H1 (cell line): ENCODE measurements around the gene CLGN. TPM values are rescaled to one million over a fixed set of nuclear protein-coding genes. Genes with fewer than 3 reads are reported as not detected.

Experiments
- ASH2L ChIP-seq: fragments of 200-600, 300-600 bp; sonication (generic); IDR thresholded peaks from one replicate; pipeline ENCODE4 v1.7.1; 2017; ENCODE audit warnings: low read length
- CHD7 ChIP-seq: fragments of 300-600 bp; sonication (generic); IDR thresholded peaks from 2 replicates; pipeline ENCODE4 v1.7.1; 2012; ENCODE audit warnings: low read length, moderate library complexity, mild to moderate bottlenecking, inconsistent platforms; ENCODE audit not compliant: insufficient replicate concordance
- CTCF ChIP-seq, 3 experiments: IDR thresholded peaks; 1 replicate in 2 of 3; 2 replicates in 1 of 3; pipeline versions ENCODE4 v1.5.1 to v1.6.1; 2011; ENCODE audit warnings: low read length in 3 of 3, mild to moderate bottlenecking in 3 of 3, inconsistent platforms in 2 of 3, low read depth in 1 of 3, moderate library complexity in 1 of 3; ENCODE audit not compliant: insufficient read depth in 1 of 3; ENCODE audit errors: control extremely low read depth in 1 of 3
- MAFK ChIP-seq: IDR thresholded peaks from 2 replicates; pipeline ENCODE4 v1.6.1; 2012; ENCODE audit warnings: low read depth, mild to moderate bottlenecking, improper control_type of control experiment, low read length
- MAX ChIP-seq: IDR thresholded peaks from 2 replicates; pipeline ENCODE4 v1.6.1; 2012; ENCODE audit warnings: inconsistent platforms
- SRF ChIP-seq: IDR thresholded peaks from 2 replicates; pipeline ENCODE4 v1.6.1; 2011; ENCODE audit warnings: mild to moderate bottlenecking, low read depth, low read length, moderate library complexity
- TBP ChIP-seq: IDR thresholded peaks from 2 replicates; pipeline ENCODE4 v1.6.1; 2011; ENCODE audit warnings: low read depth, low read length, improper control_type of control experiment
- polyA plus RNA-seq, 7 experiments: library from polyadenylated mRNA; depleted of rRNA in 3 of 7; stranded (reverse) in 5 of 7; unstranded in 2 of 7; fragments of >200 nt in 5 of 7; fragments of 200-250 nt in 2 of 7; gene quantifications; 1 replicate in 5 of 7; 2 replicates in 1 of 7; 4 replicates in 1 of 7; pipeline versions ENCODE4 v1.2.1 to v1.2.3, GENCODE V29; 2011 to 2013; ENCODE audit warnings: missing spikeins in 2 of 7, mixed read lengths in 2 of 7
- total RNA-seq: library from RNA; stranded (reverse); fragmentation: NEBNext Ultra II Directional; extraction: Animal tissue kit (Norgen Biotek cat#: 25700); gene quantifications from 2 replicates; pipeline ENCODE4 v1.2.1, GENCODE V29; 2021

CLGN gene
- total and polyA plus RNA-seq, 2 of the 8 experiments (the other 6 are each of a cell fraction or from before 2014, with no cell fraction given) = 1.7 to 3.1 TPM

GRCh38 chr4:140344101-140344500, 83.3 kb downstream of the CLGN start (continued):
- TF ChIP-seq CHD7 (no peak), MAFK (no peak), ASH2L (no peak), TBP (no peak), CTCF (IDR thresholded peaks at IDR 0.05; ENCODE audit: control extremely low read depth in 1 of 3, insufficient read depth in 1 of 3, low read depth in 1 of 3, low read length in 3 of 3) (no peak), MAX (no peak), SRF (no peak)
- TF ChIP-seq, all 59 proteins: peak for 0
